GM19238 (cell line): Measurements from ENCODE around the gene MTMR11.
"Not testable (repeated sequence)": the region's sequence is repeated elsewhere in the genome, so short reads cannot be mapped to it uniquely, and the experiment has no call there.

Source experiments
- DNase-seq: peaks from one replicate; pipeline ENCODE4 v3.0.0; 2011; ENCODE audit warnings: low spot score; ENCODE audit not compliant: insufficient read length

Gene MTMR11

DNA sequence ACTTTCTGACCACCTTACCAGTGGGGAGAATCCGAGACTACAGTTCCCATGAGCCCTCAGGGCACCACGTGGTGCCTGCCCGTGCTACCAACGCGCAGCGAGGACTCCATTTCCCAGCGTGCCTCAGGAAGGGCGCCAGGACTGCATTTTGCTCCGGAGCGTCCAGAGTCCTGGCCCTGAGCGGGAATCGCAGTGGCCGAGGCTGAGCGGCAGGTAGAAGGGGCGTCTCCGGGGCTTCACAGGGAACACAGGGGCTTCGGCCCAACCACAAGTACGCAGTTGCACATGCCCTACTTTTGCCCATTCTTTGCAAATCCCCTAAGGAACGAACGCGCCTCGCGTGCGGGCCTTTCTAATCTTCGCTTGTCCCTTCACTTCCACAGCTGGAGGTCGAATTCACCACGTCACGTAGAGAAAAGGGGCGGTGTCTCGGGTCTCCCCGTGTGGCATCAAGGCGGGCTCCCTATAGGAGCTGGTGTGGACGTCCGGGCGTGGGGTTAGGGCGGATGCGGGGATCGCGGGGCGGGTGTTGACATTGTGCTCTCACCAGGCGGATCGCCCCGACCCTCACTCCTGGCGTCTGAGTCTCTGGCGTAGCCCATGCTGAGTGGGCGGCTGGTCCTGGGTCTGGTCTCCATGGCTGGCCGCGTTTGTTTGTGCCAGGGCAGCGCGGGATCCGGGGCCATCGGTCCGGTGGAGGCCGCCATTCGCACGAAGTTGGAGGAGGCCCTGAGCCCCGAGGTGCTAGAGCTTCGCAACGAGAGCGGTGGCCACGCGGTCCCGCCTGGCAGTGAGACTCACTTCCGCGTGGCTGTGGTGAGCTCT is 37.0 kb downstream of the MTMR11 start, which contains the start of gene BOLA1:
Gene BOLA1 (plus strand): TSS at position 109 of the 825 bp plus-strand sequence. CDS start 492 bp downstream, at position 601.
- DNase-seq: peak; percentile 91

- DNase-seq: no peak
These were observed 40.1 kb downstream of the MTMR11 start for GRCh38 chr1:149896575-149896974.

GRCh38 chr1:149888999-149889289 is 47.7 kb downstream of the MTMR11 start:
- DNase-seq: no peak

- peak; percentile 58 for DNase-seq
These were observed 48.3 kb downstream of the MTMR11 start for GRCh38 chr1:149888247-149888998.

DNA sequence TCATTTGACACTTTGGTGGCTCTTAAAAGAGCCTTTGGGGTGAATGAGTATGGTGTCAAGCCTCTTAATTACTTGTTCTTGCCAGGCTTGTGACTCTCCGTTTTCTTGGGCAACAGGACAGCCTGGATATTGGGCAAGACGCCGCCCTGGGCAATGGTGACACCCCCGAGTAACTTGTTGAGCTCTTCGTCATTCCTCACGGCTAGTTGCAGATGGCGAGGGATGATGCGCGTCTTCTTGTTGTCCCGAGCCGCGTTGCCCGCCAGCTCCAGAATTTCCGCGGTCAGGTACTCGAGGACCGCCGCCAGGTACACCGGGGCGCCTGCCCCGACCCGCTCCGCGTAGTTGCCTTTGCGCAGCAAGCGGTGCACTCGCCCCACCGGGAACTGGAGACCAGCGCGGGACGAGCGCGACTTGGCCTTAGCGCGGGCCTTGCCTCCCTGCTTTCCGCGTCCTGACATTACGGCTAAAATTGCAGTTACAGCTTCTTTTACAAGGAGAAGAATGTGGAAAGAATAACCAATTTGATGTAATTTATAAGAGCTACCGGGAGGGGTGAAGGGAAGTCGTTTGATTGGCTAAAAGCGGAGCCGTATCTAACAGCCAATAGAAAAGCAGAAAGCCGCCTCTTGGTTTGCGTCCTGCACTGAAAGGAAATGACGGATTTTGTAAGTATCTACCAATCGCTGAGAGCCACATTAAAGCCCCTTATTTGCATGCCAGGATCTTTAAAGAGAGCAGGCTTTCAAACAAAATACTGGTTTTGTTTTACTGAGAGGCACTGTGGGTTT is 49.0 kb downstream of the MTMR11 start:
- DNase-seq: no peak

DNA sequence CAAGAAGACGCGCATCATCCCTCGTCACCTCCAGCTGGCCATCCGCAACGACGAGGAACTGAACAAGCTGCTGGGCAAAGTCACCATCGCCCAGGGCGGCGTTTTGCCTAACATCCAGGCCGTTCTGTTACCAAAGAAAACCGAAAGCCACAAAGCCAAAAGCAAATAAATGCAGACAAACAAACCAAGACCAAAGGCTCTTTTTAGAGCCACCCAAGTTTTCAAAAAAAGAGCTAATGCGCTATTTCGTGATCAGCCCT is 49.6 kb downstream of the MTMR11 start:
- DNase-seq: not testable (repeated sequence)

- DNase-seq: peak; percentile 52
These were observed 50.1 kb downstream of the MTMR11 start for GRCh38 chr1:149886396-149887195.

- not testable (repeated sequence) for DNase-seq
These were observed 50.6 kb downstream of the MTMR11 start for GRCh38 chr1:149886121-149886395.

GRCh38 chr1:149885339-149886120 is 51.1 kb downstream of the MTMR11 start:
- no peak for DNase-seq

DNA sequence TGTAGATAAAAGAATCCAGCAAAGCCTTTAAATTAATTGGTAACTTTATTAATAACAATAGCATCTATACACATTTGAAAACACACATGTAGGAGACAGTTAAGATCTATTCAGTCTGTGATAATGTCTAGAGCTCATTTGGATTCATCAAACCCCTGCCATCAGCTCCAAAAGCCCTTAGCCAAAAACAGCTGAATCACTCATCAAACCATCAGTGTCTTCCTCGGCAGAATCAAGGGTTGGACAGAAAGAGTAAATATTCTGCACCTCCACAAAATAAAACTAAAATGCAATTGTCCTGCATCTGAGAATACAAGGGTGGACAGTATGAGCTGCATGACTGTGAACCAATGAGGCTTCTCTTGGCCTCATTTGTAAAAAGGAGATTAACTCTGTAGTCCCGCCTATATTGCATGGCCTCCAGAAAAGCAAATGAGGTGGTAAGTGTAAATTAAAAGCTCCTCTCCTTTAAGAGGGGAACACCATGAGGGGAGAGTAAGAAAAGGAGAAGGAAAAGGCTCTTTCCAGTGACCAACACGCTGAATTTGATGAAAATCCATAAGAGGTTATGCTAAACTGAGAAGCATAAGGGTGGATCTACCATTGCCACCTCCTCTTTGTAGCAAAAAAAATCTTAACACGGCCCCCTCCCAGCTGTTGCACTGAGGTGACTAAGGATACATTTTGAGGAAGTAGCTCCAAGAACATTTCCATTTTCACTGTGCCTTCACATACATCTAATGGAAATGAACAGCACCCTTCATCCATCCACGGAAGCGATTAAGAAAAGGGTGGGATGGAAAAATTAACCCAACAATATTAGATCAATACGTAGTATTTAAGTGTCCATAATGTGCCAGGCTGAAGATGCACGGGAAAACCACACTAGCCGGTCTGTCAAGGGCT is 52.0 kb downstream of the MTMR11 start:
- DNase-seq: no peak

DNA sequence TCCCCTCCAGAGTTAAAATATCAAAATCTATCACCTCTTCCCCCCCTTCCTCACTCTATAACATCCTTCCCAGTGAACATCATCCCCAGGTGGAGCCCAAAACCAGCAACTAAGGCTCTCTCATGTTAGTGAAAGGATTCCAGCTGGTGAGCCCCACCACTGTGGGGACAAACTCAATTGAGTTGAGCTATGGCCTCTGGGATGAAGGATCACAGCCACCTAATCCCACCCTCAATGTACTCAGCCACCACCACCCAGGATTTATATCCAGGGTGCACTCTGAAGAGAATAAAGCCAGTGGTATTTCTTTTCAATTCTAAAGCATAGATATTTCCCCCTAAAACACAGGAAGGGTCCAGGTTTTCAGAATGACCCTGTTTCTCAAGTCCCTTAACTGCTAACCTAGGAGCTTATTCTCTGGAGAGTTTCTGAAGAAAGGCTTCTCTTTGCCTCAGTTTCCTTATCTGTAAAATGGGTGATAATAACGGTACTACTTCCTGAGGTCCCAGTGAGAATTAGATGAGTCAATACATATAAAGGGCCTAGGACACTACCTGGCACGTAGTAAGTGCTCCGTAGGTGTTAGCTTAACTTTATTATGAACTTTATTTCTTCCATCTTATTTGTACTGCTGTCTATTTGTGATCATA is 53.0 kb downstream of the MTMR11 start:
- DNase-seq: no peak

DNA sequence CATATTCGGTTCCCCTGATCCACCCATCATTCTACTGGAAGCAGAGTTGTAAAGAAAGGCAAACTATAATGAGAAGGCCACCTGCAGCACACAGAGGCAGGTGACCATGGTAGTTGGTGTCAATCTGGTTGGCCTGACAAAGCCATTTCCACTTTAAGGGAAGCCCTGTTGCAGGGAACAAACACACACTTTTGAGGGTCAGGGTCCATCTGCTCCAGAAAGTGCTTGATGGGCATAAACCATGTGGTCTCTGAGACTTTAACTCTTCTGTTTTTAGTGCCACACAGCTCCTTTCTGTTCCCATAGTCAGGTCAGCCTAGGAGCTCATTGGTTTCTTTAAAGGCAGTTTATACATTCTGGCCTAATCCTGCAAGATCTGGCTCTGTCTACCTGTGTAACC is 54.8 kb downstream of the MTMR11 start:
- no peak for DNase-seq

GRCh38 chr1:149879556-149879955 is 57.1 kb downstream of the MTMR11 start:
- DNase-seq: no peak
